GM23248 (cell line): Measurements from ENCODE around the gene MPPED2.

Experiments
- EZH2 ChIP-seq: fragments of 200-600 bp; sonication (generic); IDR thresholded peaks from 2 replicates; pipeline ENCODE4 v1.6.1; 2018; ENCODE audit warnings: antibody characterized with exemption, mild to moderate bottlenecking; ENCODE audit not compliant: insufficient read depth, poor library complexity, severe bottlenecking
- EZH2phosphoT487 ChIP-seq: fragments of 200-600 bp; sonication (generic); IDR thresholded peaks from 2 replicates; pipeline ENCODE4 v1.6.1; 2018; ENCODE audit warnings: antibody characterized with exemption, moderate library complexity, mild to moderate bottlenecking, low read depth; ENCODE audit not compliant: insufficient read depth

DNA sequence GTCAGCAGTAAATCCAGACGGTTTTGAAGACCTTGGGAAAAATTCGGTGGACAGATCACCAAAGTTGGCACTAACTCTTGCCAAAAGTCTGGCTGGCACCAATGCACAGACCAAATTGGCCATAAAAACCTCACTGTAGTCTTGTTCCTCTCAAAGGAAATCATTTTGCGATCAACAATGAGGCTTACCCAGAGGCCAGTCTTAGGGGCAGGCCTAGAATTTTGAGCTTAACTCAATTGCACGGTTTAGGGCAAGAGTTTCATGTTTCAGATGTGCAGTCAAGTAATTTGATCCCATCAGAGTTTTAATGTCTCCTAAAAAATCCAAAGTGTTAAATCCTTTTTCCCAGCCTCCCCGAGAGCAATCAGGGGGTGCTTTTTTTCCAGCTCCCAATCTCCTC is 19.0 kb downstream of the MPPED2 start:
- TF ChIP-seq EZH2phosphoT487 (no peak), EZH2 (no peak)
